K562 (cell line): ENCODE measurements around the gene NFXL1. TPM values are rescaled to one million over a fixed set of nuclear protein-coding genes. Genes with fewer than 3 reads are reported as not detected.
"Not testable (repeated sequence)": the region's sequence is repeated elsewhere in the genome, so short reads cannot be mapped to it uniquely, and the experiment has no call there.

Experiments
- ATAC-seq: fragments of 200-7000 bp; cut with Tn5 transposase; 3 replicates; pipeline ENCODE4 v1.9.1; 2020; ENCODE audit warnings: moderate library complexity
- BruUV-seq: library from RNA; stranded (reverse); fragments of 400-500 nt; replicated peaks from 2 replicates; lab custom pipeline; 2021; lab: Mats Ljungman, UMichigan
- CTCF ChIA-PET: fragments of 300-600 bp; formaldehyde crosslinking; extraction: SDS; loops from one replicate; lab custom pipeline; 2021; ENCODE audit warnings: low intra/inter-chr PET ratio; lab: Yijun Ruan, JAX
- POLR2A ChIA-PET: fragments of 300-600, 350-650 bp; sonication (Branson Sonifier 250); formaldehyde crosslinking; extraction: SDS; loops from one replicate; lab custom pipeline; 2021; ENCODE audit warnings: antibody characterized with exemption, inconsistent platforms; lab: Yijun Ruan, JAX
- DNase-seq, 4 experiments: peaks; one replicate each; pipeline versions ENCODE4 v3.0.0 to v3.0.0-alpha.2; 2011 to 2018; ENCODE audit warnings: low spot score in 3 of 4, mixed read lengths in 3 of 4; ENCODE audit errors: extremely low read depth in 1 of 4
- FAIRE-seq: peaks from 2 replicates; lab custom pipeline; 2011; peaks lifted over from hg19 to GRCh38; lab: Jason Lieb, UNC
- H2AFZ ChIP-seq: 2 replicates; pipeline ENCODE4 v1.6.0; 2011; ENCODE audit warnings: low read depth, low read length, control low read depth, inconsistent platforms
- H3K27ac ChIP-seq: fragments of 200-600 bp; 3 replicates; pipeline ENCODE4 v1.8.0; 2011; ENCODE audit warnings: low read depth, mild to moderate bottlenecking, control low read depth, inconsistent platforms, low read length, moderate library complexity, mixed read lengths; ENCODE audit errors: extremely low read depth
- H3K27me3 ChIP-seq, 2 experiments: fragments of 300-600 bp in 1 of 2; 2 replicates in 1 of 2; 3 replicates in 1 of 2; pipeline versions ENCODE4 v1.6.0 to v1.8.0; 2011; ENCODE audit warnings: inconsistent platforms in 2 of 2, low read length in 2 of 2, mild to moderate bottlenecking in 1 of 2, mixed read lengths in 1 of 2, moderate library complexity in 1 of 2; ENCODE audit not compliant: control insufficient read depth in 2 of 2, insufficient read depth in 2 of 2
- H3K36me3 ChIP-seq: fragments of 300-600 bp; 3 replicates; pipeline ENCODE4 v1.8.0; 2011; ENCODE audit warnings: mild to moderate bottlenecking, low read length, inconsistent platforms; ENCODE audit not compliant: control insufficient read depth, insufficient read depth
- H3K4me1 ChIP-seq, 2 experiments: fragments of 200-600 bp in 1 of 2; replicated peaks in 1 of 2; 2 replicates in 1 of 2; 3 replicates in 1 of 2; pipeline versions ENCODE4 v1.5.1 to v1.8.0; 2011; ENCODE audit warnings: inconsistent platforms in 2 of 2, low read length in 2 of 2, mild to moderate bottlenecking in 1 of 2, mixed read lengths in 1 of 2, moderate library complexity in 1 of 2; ENCODE audit not compliant: control insufficient read depth in 2 of 2, insufficient read depth in 2 of 2
- H3K4me2 ChIP-seq: 2 replicates; pipeline ENCODE4 v1.6.1; 2011; ENCODE audit warnings: low read length, control low read depth, inconsistent platforms, mixed read lengths; ENCODE audit not compliant: insufficient read depth
- H3K4me3 ChIP-seq: fragments of 200-600 bp; sonication (generic), shearing (Covaris generic); 2 replicates; pipeline ENCODE4 v1.5.1; 2016; ENCODE audit warnings: control low read depth, inconsistent platforms
- H3K79me2 ChIP-seq: fragments of 200-600 bp; 3 replicates; pipeline ENCODE4 v1.8.0; 2011; ENCODE audit warnings: low read length, inconsistent platforms; ENCODE audit not compliant: control insufficient read depth, insufficient read depth
- H3K9ac ChIP-seq, 2 experiments: 2 replicates each; pipeline versions ENCODE4 v1.6.0 to v1.6.1; 2011; ENCODE audit warnings: low read depth in 2 of 2, low read length in 2 of 2, control low read depth in 1 of 2, inconsistent platforms in 1 of 2, mild to moderate bottlenecking in 1 of 2, mixed read lengths in 1 of 2; ENCODE audit not compliant: insufficient read depth in 1 of 2
- H3K9me1 ChIP-seq: one replicate; pipeline ENCODE4 v1.6.0; 2011; ENCODE audit warnings: inconsistent platforms, mild to moderate bottlenecking, low read length, moderate library complexity; ENCODE audit not compliant: control insufficient read depth, insufficient read depth
- H3K9me3 ChIP-seq: replicated peaks from 2 replicates; pipeline ENCODE4 v1.5.1; 2011; ENCODE audit warnings: low read depth, low read length, inconsistent platforms; ENCODE audit not compliant: control insufficient read depth, insufficient read depth
- H4K20me1 ChIP-seq: replicated peaks from 2 replicates; pipeline ENCODE4 v1.6.1; 2011; ENCODE audit warnings: low read length, inconsistent platforms, mixed read lengths; ENCODE audit not compliant: control insufficient read depth, insufficient read depth
- BHLHE40 ChIP-seq: IDR thresholded peaks from 2 replicates; pipeline ENCODE4 v1.6.1; 2011; ENCODE audit warnings: low read length, improper control_type of control experiment
- PHF20 ChIP-seq: fragments of 450-650 bp; IDR thresholded peaks from 2 replicates; pipeline ENCODE4 v1.6.1; 2018; ENCODE audit not compliant: partially characterized antibody
- XRCC5 ChIP-seq: fragments of 200-400 bp; formaldehyde crosslinking; IDR thresholded peaks from 2 replicates; pipeline ENCODE4 v1.6.1; 2017; ENCODE audit warnings: low read depth, mild to moderate bottlenecking, low read length
- ZNF707 ChIP-seq: fragments of 250-450 bp; sonication (Bioruptor Pico); conservative IDR thresholded peaks from 2 replicates; pipeline ENCODE4 v1.8.0; 2022; ENCODE audit warnings: inconsistent platforms, mild to moderate bottlenecking, moderate library complexity
- WGBS: fragments of 100-300 bp; shearing (Covaris generic); methylation state at CpG from one replicate; pipeline ENCODE4 v1.1.6; 2016; ENCODE audit warnings: low coverage, mixed read lengths; ENCODE audit not compliant: insufficient coverage; ENCODE audit errors: missing lambda C conversion rate; 5-methylcytosine and 5-hydroxymethylcytosine counted together
- in situ Hi-C: fragments of 300-500 bp; cut with MboI; formaldehyde crosslinking; loops from 4 replicates; pipeline ENCODE4 v1.15.0; 2018; ENCODE audit warnings: inconsistent platforms, mixed read lengths
- intact Hi-C: fragments of 100-400 bp; cut with micrococcal nuclease; formaldehyde crosslinking; loops from 2 replicates; pipeline ENCODE4 v1.14.2; 2022
- polyA plus RNA-seq, 8 experiments: library from polyadenylated mRNA; depleted of rRNA in 4 of 8; stranded (reverse) in 5 of 8; unstranded in 3 of 8; fragments of >200 nt; fragmentation: Nextera tagmentation in 2 of 8; fragmentation: Illumina TruSeq in 1 of 8; extraction: Ambion mirVana in 2 of 8; extraction: Trizol in 1 of 8; gene quantifications; 2 replicates each; pipeline versions ENCODE4 v1.2.1 to v1.2.3, GENCODE V29; 2011 to 2014; ENCODE audit warnings: inconsistent platforms in 1 of 8, missing spikeins in 1 of 8
- total RNA-seq, 7 experiments: library from RNA; depleted of rRNA in 6 of 7; stranded (reverse); fragments of >200 nt in 6 of 7; fragmentation: Illumina TruSeq in 2 of 7; extraction: Trizol in 2 of 7; gene quantifications; 2 replicates each; pipeline versions ENCODE4 v1.2.1 to v1.2.3, GENCODE V29; 2011 to 2021; ENCODE audit warnings: low replicate concordance in 1 of 7

NFXL1 gene
- total and polyA plus RNA-seq, 9 of the 15 experiments (the other 6 are each of a cell fraction or from before 2014, with no cell fraction given), result 7.5 to 27.0 (median 10.6) TPM

GRCh38 chr4:47926667-47927258 is 12.4 kb upstream of the NFXL1 start (continued):
- TF ChIP-seq ZNF707 (CRISPR knock-in tag), result no peak
- no peak for TF ChIP-seq XRCC5
- no peak for TF ChIP-seq PHF20
- TF ChIP-seq, all 486 proteins: peak for 22

GRCh38 chr4:47923261-47923608 is 8.9 kb upstream of the NFXL1 start:
- WGBS, result 0% methylated on average over 6 of the region's 8 CpGs
- H3K9me1 ChIP-seq, H3K36me3 ChIP-seq, DNase-seq, H3K4me1 ChIP-seq, H2AFZ ChIP-seq, H3K79me2 ChIP-seq, ATAC-seq, BruUV-seq, H3K27me3 ChIP-seq, FAIRE-seq, POLR2A ChIA-PET, H3K27ac ChIP-seq, H3K4me2 ChIP-seq, H3K4me3 ChIP-seq, intact Hi-C loops, CTCF ChIA-PET, H4K20me1 ChIP-seq, H3K9ac ChIP-seq, H3K9me3 ChIP-seq: not testable (repeated sequence)
- peak; percentile 70 for TF ChIP-seq BHLHE40
- in situ Hi-C loops, result loop anchor here (10.0 kb wide), 1 partner anchor 218 kb away; no protein-coding TSS in a partner anchor
